ENCODE results near the gene IGSF10. TPM values are rescaled to one million over a fixed set of nuclear protein-coding genes. Genes with fewer than 3 reads are reported as not detected.

IGSF10 gene
- total RNA-seq, 1 donor from 2014 or later: 6.8 TPM

DNA sequence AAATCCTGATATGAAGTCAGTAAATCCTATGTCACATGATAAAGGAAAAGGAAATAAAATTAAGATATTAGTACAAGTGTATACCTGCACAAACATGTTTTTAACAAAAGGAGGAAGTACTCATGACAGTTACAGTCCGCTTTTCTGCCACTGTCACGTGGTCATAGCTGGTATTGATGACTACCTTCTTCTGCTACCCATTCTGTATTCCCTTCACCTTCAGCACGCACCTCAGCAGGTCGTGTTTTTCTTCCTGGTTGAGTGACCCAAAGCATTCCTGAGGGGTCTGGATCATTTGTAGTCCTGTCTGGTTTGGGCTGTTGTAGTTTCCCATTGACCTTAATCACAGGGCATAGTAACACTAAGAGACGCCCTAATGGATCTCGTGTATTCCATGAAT lies 41.1 kb downstream of the IGSF10 start:
- H3K36me3 Mint-ChIP-seq: peaks cover 4% of the 10 kb centered on the region
- TF ChIP-seq, protein P1, sequence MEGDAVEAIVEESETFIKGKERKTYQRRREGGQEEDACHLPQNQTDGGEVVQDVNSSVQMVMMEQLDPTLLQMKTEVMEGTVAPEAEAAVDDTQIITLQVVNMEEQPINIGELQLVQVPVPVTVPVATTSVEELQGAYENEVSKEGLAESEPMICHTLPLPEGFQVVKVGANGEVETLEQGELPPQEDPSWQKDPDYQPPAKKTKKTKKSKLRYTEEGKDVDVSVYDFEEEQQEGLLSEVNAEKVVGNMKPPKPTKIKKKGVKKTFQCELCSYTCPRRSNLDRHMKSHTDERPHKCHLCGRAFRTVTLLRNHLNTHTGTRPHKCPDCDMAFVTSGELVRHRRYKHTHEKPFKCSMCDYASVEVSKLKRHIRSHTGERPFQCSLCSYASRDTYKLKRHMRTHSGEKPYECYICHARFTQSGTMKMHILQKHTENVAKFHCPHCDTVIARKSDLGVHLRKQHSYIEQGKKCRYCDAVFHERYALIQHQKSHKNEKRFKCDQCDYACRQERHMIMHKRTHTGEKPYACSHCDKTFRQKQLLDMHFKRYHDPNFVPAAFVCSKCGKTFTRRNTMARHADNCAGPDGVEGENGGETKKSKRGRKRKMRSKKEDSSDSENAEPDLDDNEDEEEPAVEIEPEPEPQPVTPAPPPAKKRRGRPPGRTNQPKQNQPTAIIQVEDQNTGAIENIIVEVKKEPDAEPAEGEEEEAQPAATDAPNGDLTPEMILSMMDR (conservative IDR thresholded peaks at IDR 0.05): no peak
- H3K27me3 Mint-ChIP-seq: no peaks in the 10 kb centered on the region
- no peak overlapping the region for H3K4me3 Mint-ChIP-seq
- no peak overlapping the region for H3K27ac Mint-ChIP-seq
- no peaks in the 10 kb centered on the region for H3K9me3 Mint-ChIP-seq
- no peak for DNase-seq (ENCODE audit: extremely low spot score, unreplicated experiment)
- H3K4me1 Mint-ChIP-seq (ENCODE audit: unreplicated experiment): no peaks in the 10 kb centered on the region

DNA sequence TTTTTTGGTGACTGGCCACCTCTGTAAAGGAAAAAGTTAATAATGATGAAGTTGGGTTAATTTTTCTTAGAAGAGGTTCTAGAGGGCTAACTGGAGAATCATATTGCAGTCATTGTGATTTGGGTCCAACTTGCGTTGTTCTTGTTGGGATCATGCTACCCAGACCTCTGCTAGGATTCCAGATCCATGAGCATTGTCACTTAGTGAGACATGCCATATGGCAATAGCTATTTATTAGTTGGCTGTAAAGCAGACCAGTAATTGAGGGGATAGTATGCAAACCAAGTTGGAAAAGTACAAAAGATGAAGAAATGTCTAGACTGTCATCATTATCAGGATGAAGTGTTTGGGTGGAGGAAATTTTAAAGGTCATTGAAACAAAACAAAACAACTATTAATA lies 45.6 kb downstream of the IGSF10 start:
- Mint-ChIP-seq H3K4me1 (ENCODE audit: unreplicated experiment) (no peaks in the 10 kb centered on the region), H3K36me3 (no peaks in the 10 kb centered on the region), H3K4me3 (no peak overlapping the region), H3K27ac (no peak overlapping the region), H3K9me3 (no peaks in the 10 kb centered on the region), H3K27me3 (no peaks in the 10 kb centered on the region)
- no peak for DNase-seq (ENCODE audit: extremely low spot score, unreplicated experiment)
- TF ChIP-seq, protein P1 (conservative IDR thresholded peaks at IDR 0.05): no peak

DNA sequence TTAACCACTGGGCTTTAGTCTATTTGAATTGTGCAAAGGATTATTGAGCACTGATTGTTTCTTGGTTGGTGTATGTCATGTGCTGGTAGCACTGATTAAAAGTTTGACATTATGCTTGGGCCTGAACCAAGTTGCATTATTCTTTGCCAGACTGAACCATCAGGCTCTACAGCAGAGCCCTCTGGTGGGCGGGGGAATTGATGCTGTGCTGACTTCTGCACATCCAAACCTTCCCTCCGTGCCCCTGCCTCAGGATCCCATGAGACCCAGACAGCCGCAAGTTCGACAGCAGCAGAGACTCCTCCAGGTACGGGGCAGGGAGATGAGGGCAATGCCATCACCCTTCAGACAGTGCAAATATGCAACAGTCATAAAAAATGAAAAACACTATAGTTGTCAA lies 47.9 kb downstream of the IGSF10 start:
- H3K9me3 Mint-ChIP-seq: no peaks in the 10 kb centered on the region
- H3K4me1 Mint-ChIP-seq (ENCODE audit: unreplicated experiment): no peaks in the 10 kb centered on the region
- no peak overlapping the region for H3K27ac Mint-ChIP-seq
- no peak overlapping the region for H3K4me3 Mint-ChIP-seq
- no peaks in the 10 kb centered on the region for H3K36me3 Mint-ChIP-seq
- H3K27me3 Mint-ChIP-seq: no peaks in the 10 kb centered on the region
- DNase-seq (ENCODE audit: extremely low spot score, unreplicated experiment): no peak
- TF ChIP-seq, protein P1 (conservative IDR thresholded peaks at IDR 0.05): no peak

Other genes with a start within 250 kb of the IGSF10 start
- gene P2RY14, start 182.5 kb downstream of the IGSF10 start, total RNA-seq (ENCODE audit: low replicate concordance): 0.14 and 0.60 TPM in 2 replicates
- gene GPR87, start 144.2 kb downstream of the IGSF10 start, total RNA-seq (ENCODE audit: low replicate concordance): 5.5 and 28.9 TPM in 2 replicates
- gene P2RY13, start 131.5 kb downstream of the IGSF10 start, total RNA-seq (ENCODE audit: low replicate concordance): not detected in 2 replicates
- not detected in 2 replicates for gene P2RY12, start 76.3 kb downstream of the IGSF10 start, total RNA-seq (ENCODE audit: low replicate concordance)

Measured in type B pancreatic cell (in vitro differentiated cells).